Pancreas (tissue), 10 donors: ENCODE data around the gene PHF21B. TPM values are rescaled to one million over a fixed set of nuclear protein-coding genes. Genes with fewer than 3 reads are reported as not detected.

Experiments used
- ATAC-seq, 4 donors: fragments of 200-7000 bp; cut with Tn5 transposase; one replicate each; pipeline versions ENCODE4 v1.8.0 to v1.9.1; 2020; ENCODE audit warnings: mild to moderate bottlenecking in 4 of 4, moderate library complexity in 4 of 4
- DNase-seq, 6 donors: peaks; one replicate each; pipeline ENCODE4 v3.0.0-alpha.2; 2020
- FAIRE-seq: peaks from 2 replicates; lab custom pipeline; 2012; peaks lifted over from hg19 to GRCh38; lab: Jason Lieb, UNC
- H3K27ac ChIP-seq, 4 donors: fragments of 200-600 bp; sonication (generic); 1 replicate in 3 of 4; 2 replicates in 1 of 4; pipeline versions ENCODE4 v1.5.0 to v1.8.0; 2020
- H3K27me3 ChIP-seq, 4 donors: fragments of 200-600 bp; one replicate each; pipeline ENCODE4 v1.8.0; 2021
- H3K36me3 ChIP-seq, 3 donors: fragments of 200-600 bp; sonication (generic) in 1 of 3; one replicate each; pipeline versions ENCODE4 v1.5.0 to v1.8.0; 2020 to 2021
- H3K4me1 ChIP-seq, 3 donors: fragments of 200-600 bp; one replicate each; pipeline ENCODE4 v1.8.0; 2021
- H3K4me3 ChIP-seq, 4 donors: fragments of 200-600 bp; sonication (generic) in 2 of 4; one replicate each; pipeline versions ENCODE4 v1.5.0 to v1.8.0; 2020 to 2021
- H3K9me3 ChIP-seq, 4 donors: fragments of 200-600 bp; one replicate each; pipeline ENCODE4 v1.8.0; 2021
- WGBS, 2 donors: extraction: QIAGEN DNeasy Blood & Tissue Kit; methylation state at CpG; one replicate each; pipeline ENCODE4 v1.1.7; 2013; 5-methylcytosine and 5-hydroxymethylcytosine counted together
- intact Hi-C, 3 donors: fragments of 100-400 bp; cut with DNase I; formaldehyde crosslinking; loops; one replicate each; pipeline versions ENCODE4 v1.11.1 to v1.14.2; 2022
- polyA plus RNA-seq, 2 donors: library from polyadenylated mRNA; stranded (reverse); fragments of 200-250 nt; gene quantifications; one replicate each; pipeline ENCODE4 v1.2.3, GENCODE V29; 2013
- total RNA-seq, 6 donors: library from RNA; stranded (reverse); fragmentation: NEBNext Ultra II Directional in 4 of 6; extraction: Animal tissue kit (Norgen Biotek cat#: 25700) in 4 of 6; gene quantifications; one replicate each; pipeline versions ENCODE4 v1.2.1 to v1.2.4, GENCODE V29; 2021 to 2023
- TF ChIP-seq, protein P1 (sequence below), 4 donors: fragments of 200-600 bp; sonication (generic) in 3 of 4; IDR thresholded peaks; one replicate each; pipeline versions ENCODE4 v1.5.0 to v1.8.0; 2021; ENCODE audit warnings: antibody characterized with exemption in 4 of 4
- donor health status: healthy with polysubstance abuse.
- donor health status: DM: no; HTN: no; CAD: no; lungs with moderate emphysema.
- donor health status: DM: no; HTN: no; CAD: no.
- donor health status: control.
- donor health status: control.
- donor health status: Bipolar disorder and iron deficiency.
- donor health status: DM: yes; HTN: yes; CAD: no.
- donor health status: DM: no; HTN: no; CAD: no.
- donor health status: DM: no; HTN: no; CAD: no.
- donor health status: DM: yes; HTN: yes; CAD: no.

Gene PHF21B
- total and polyA plus RNA-seq, 8 donors: 0.34 to 2.9 (median 0.57) TPM; not detected in 1

GRCh38 chr22:44848791-44849420 lies 160.9 kb downstream of the PHF21B start:
- intact Hi-C loops: no loop called here
- no peak for ATAC-seq
- Histone ChIP-seq H3K4me3 (no peak overlapping the region), H3K27ac (no peak overlapping the region), H3K4me1 (no peaks in the 10 kb centered on the region), H3K9me3 (no peaks in the 10 kb centered on the region), H3K36me3 (no peaks in the 10 kb centered on the region), H3K27me3 (no peaks in the 10 kb centered on the region)
- WGBS, 2 donors: 91 to 99% methylated on average over 21 of the region's 21 CpGs
- DNase-seq: peak in 1 of 6 donors; percentile 45
- FAIRE-seq: no peak
- TF ChIP-seq, protein P1, sequence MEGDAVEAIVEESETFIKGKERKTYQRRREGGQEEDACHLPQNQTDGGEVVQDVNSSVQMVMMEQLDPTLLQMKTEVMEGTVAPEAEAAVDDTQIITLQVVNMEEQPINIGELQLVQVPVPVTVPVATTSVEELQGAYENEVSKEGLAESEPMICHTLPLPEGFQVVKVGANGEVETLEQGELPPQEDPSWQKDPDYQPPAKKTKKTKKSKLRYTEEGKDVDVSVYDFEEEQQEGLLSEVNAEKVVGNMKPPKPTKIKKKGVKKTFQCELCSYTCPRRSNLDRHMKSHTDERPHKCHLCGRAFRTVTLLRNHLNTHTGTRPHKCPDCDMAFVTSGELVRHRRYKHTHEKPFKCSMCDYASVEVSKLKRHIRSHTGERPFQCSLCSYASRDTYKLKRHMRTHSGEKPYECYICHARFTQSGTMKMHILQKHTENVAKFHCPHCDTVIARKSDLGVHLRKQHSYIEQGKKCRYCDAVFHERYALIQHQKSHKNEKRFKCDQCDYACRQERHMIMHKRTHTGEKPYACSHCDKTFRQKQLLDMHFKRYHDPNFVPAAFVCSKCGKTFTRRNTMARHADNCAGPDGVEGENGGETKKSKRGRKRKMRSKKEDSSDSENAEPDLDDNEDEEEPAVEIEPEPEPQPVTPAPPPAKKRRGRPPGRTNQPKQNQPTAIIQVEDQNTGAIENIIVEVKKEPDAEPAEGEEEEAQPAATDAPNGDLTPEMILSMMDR (IDR thresholded peaks at IDR 0.05): no peak

DNA sequence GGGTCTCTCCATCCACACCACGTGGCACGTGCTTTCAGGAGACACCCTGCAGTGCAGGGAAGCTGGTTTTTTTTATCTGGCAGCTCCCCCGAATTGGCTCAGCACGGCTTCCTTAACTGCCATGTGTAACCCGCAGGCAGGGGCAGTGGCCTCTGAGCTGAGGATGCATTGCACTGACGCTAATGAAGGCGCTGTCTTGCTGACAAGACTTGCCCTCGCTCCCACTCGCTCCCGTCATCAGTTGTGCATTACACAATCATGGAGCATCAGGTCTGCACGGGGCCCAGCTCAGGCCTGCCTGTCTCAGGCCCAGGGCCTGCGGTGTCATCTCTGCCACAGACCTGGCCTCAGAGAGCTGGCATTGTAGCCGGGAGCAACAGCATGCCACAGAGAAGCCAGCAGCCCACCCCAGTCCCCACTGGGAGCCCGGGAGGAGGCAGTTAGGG lies 161.5 kb downstream of the PHF21B start:
- 91 to 95% methylated on average over 14 of the region's 14 CpGs for WGBS, 2 donors
- no peak for FAIRE-seq

DNA sequence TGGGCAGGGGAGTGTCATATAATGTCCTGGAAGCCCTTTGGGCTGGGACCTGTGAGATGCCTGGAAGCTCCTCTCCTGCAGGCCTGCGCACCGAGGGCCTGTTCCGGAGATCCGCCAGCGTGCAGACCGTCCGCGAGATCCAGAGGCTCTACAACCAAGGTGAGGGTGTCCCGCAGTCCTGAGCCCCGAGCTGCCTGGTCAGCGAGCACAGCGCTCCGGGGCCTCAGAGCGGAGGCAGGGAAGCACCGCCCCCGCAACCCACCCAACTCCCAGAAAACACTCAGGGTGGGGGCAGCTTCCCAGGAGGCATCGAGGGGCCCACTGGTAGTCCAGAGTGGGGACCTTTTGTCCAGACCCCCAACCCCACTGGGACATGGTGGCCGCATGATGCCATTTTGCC lies 161.9 kb downstream of the PHF21B start:
- H3K4me3 ChIP-seq: no peak overlapping the region
- H3K27ac ChIP-seq: no peak overlapping the region
- FAIRE-seq: no peak
- 92 to 98% methylated on average over 18 of the region's 18 CpGs for WGBS, 2 donors
- no peaks in the 10 kb centered on the region for H3K9me3 ChIP-seq
- intact Hi-C loops: no loop called here
- peak in 1 of 6 donors; percentile 47 for DNase-seq
- H3K36me3 ChIP-seq: no peaks in the 10 kb centered on the region
- H3K27me3 ChIP-seq: no peaks in the 10 kb centered on the region
- H3K4me1 ChIP-seq: no peaks in the 10 kb centered on the region
- ATAC-seq: no peak
- TF ChIP-seq, protein P1 (IDR thresholded peaks at IDR 0.05): no peak

More for the DNA sequence above, 161.5 kb downstream of the PHF21B start:
- H3K27me3 ChIP-seq: no peaks in the 10 kb centered on the region
- ATAC-seq (no peak), DNase-seq (peak in 1 of 6 donors; percentile 33)
- H3K4me3 ChIP-seq: no peak overlapping the region
- intact Hi-C loops: no loop called here
- no peaks in the 10 kb centered on the region for H3K9me3 ChIP-seq
- H3K27ac ChIP-seq: no peak overlapping the region
- no peaks in the 10 kb centered on the region for H3K36me3 ChIP-seq
- no peaks in the 10 kb centered on the region for H3K4me1 ChIP-seq
- TF ChIP-seq, protein P1 (IDR thresholded peaks at IDR 0.05): no peak

DNA sequence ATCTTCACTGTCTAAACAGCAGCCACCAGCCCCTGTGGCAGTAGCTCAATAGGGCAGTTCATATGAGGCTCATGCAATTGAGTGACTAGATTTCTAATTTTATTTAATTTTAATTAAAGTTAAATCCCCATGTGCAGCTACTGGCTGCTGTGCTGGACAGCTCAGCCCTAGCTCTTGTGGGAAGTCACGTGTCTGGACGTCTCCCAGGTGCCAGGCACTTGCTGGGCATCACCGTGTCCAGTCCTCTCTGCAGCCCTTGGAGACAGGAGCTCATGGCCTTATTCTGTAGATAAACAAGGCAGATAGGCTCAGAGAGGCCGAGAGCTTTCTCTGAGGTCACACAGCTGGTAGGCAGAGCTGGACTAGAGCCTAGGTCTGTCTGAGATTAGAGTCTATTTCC lies 162.4 kb downstream of the PHF21B start:
- Histone ChIP-seq H3K4me3 (no peak overlapping the region), H3K4me1 (no peaks in the 10 kb centered on the region), H3K27me3 (no peaks in the 10 kb centered on the region), H3K9me3 (no peaks in the 10 kb centered on the region), H3K27ac (no peak overlapping the region), H3K36me3 (no peaks in the 10 kb centered on the region)
- intact Hi-C loops: no loop called here
- peak in 1 of 6 donors; percentile 4 for DNase-seq
- no peak for FAIRE-seq
- no peak for ATAC-seq
- 85% methylated on average over 4 of the region's 4 CpGs for WGBS, 2 donors
- TF ChIP-seq, protein P1 (IDR thresholded peaks at IDR 0.05): no peak

GRCh38 chr22:44846726-44847275 lies 163.0 kb downstream of the PHF21B start:
- no peaks in the 10 kb centered on the region for H3K9me3 ChIP-seq
- no peak overlapping the region for H3K27ac ChIP-seq
- FAIRE-seq: no peak
- TF ChIP-seq, protein P1 (IDR thresholded peaks at IDR 0.05): no peak
- DNase-seq: peak in 1 of 6 donors; percentile 32
- ATAC-seq: no peak
- no peaks in the 10 kb centered on the region for H3K36me3 ChIP-seq
- no peaks in the 10 kb centered on the region for H3K4me1 ChIP-seq
- H3K4me3 ChIP-seq: no peak overlapping the region
- intact Hi-C loops: no loop called here
- no peaks in the 10 kb centered on the region for H3K27me3 ChIP-seq
- WGBS, 2 donors: 85 to 90% methylated on average over 16 of the region's 16 CpGs
